HCT116 (cell line): ENCODE results near the gene GLOD4.

Experiments
- ATF3 ChIP-seq: IDR thresholded peaks from 2 replicates; pipeline ENCODE4 v1.6.1; 2012
- CTCF ChIP-seq, 3 experiments: fragments of 200-600 bp in 1 of 3; sonication (generic) in 1 of 3; IDR thresholded peaks in 2 of 3; conservative IDR thresholded peaks in 1 of 3; 2 replicates each; pipeline ENCODE4 v1.5.1; 2012 to 2017; ENCODE audit warnings: low read depth in 2 of 3, low read length in 2 of 3, antibody characterized with exemption in 1 of 3, borderline replicate concordance in 1 of 3, control low read depth in 1 of 3, mild to moderate bottlenecking in 1 of 3, mixed read lengths in 1 of 3, mixed run types in 1 of 3, moderate library complexity in 1 of 3; ENCODE audit not compliant: insufficient read depth in 1 of 3
- EZH2 ChIP-seq: fragments of 200-600 bp; sonication (generic); IDR thresholded peaks from 2 replicates; pipeline ENCODE4 v1.6.1; 2017; ENCODE audit warnings: antibody characterized with exemption, mixed run types
- EZH2phosphoT487 ChIP-seq: fragments of 200-600 bp; IDR thresholded peaks from 2 replicates; pipeline ENCODE4 v1.6.1; 2018; ENCODE audit warnings: antibody characterized with exemption, borderline replicate concordance
- JUND ChIP-seq: IDR thresholded peaks from 2 replicates; pipeline ENCODE4 v1.6.1; 2012
- MAX ChIP-seq: IDR thresholded peaks from 2 replicates; pipeline ENCODE4 v1.6.1; 2012
- POLR2A ChIP-seq: IDR thresholded peaks from 2 replicates; pipeline ENCODE4 v1.7.0; 2011; ENCODE audit warnings: borderline replicate concordance; ENCODE audit not compliant: insufficient read depth, insufficient read length; ENCODE audit errors: extremely low read depth
- RAD21 ChIP-seq: IDR thresholded peaks from 2 replicates; pipeline ENCODE4 v1.6.1; 2012; ENCODE audit warnings: low read depth, mild to moderate bottlenecking
- SRF ChIP-seq: IDR thresholded peaks from 2 replicates; pipeline ENCODE4 v1.6.1; 2012; ENCODE audit warnings: low read depth
- TCF7L2 ChIP-seq: IDR thresholded peaks from 2 replicates; pipeline ENCODE4 v1.7.0; 2011; ENCODE audit warnings: borderline replicate concordance, inconsistent platforms; ENCODE audit not compliant: insufficient read depth, insufficient read length; ENCODE audit errors: extremely low read depth
- ZBTB33 ChIP-seq: IDR thresholded peaks from 2 replicates; pipeline ENCODE4 v1.6.1; 2011; ENCODE audit warnings: mild to moderate bottlenecking, low read length, moderate library complexity; ENCODE audit not compliant: insufficient replicate concordance; ENCODE audit errors: extremely low read depth

GRCh38 chr17:796609-797008 is 14.5 kb upstream of the GLOD4 start:
- TF ChIP-seq MAX (no peak), SRF (no peak), POLR2A (no peak), CTCF (IDR thresholded peaks at IDR 0.05 in 2 of 3, conservative IDR thresholded peaks at IDR 0.05 in 1 of 3; ENCODE audit: borderline replicate concordance in 1 of 3, insufficient read depth in 1 of 3, low read depth in 2 of 3, low read length in 2 of 3) (no peak), RAD21 (no peak), EZH2 (no peak), ZBTB33 (no peak), EZH2phosphoT487 (no peak), ATF3 (no peak), TCF7L2 (no peak), JUND (no peak)
